Measurements from ENCODE around the gene TSPAN11. TPM values are rescaled to one million over a fixed set of nuclear protein-coding genes. Genes with fewer than 3 reads are reported as not detected.

TSPAN11 gene
- polyA plus RNA-seq, 1 experiment = 0.37 TPM

- DNase-seq (ENCODE audit: low read depth, low spot score) = no peak
- POLR2A ChIA-PET = no interaction called here
- H3K27me3 ChIP-seq (ENCODE audit: control insufficient read depth, insufficient read depth, low read length) = no peaks in the 10 kb centered on the region
- CTCF ChIA-PET = interaction anchor here (0.6 to 1.2 kb wide), 2 partner anchors 59 to 103 kb away, joined by 3 read pairs; no protein-coding TSS in a partner anchor
- no peak for TF ChIP-seq CTCF (IDR thresholded peaks at IDR 0.05; ENCODE audit: low read depth, low read length)
- H3K27ac ChIP-seq (ENCODE audit: low read depth, low read length) = peak overlapping the region; percentile 31
- H3K4me3 ChIP-seq (ENCODE audit: low read depth, low read length) = no peak overlapping the region
- H3K9me3 ChIP-seq (ENCODE audit: control insufficient read depth, insufficient read depth, low read length) = no peaks in the 10 kb centered on the region
Observed at GRCh38 chr12:30909349-30910037, 17.1 kb upstream of the TSPAN11 start.

GRCh38 chr12:30910038-30910350 lies 16.6 kb upstream of the TSPAN11 start:
- no peaks in the 10 kb centered on the region for H3K27me3 ChIP-seq (ENCODE audit: control insufficient read depth, insufficient read depth, low read length)
- H3K27ac ChIP-seq (ENCODE audit: low read depth, low read length) = no peak overlapping the region
- no peak for DNase-seq (ENCODE audit: low read depth, low spot score)
- no peak overlapping the region for H3K4me3 ChIP-seq (ENCODE audit: low read depth, low read length)
- no peak for TF ChIP-seq CTCF (IDR thresholded peaks at IDR 0.05; ENCODE audit: low read depth, low read length)
- H3K9me3 ChIP-seq (ENCODE audit: control insufficient read depth, insufficient read depth, low read length) = no peaks in the 10 kb centered on the region
- ChIA-PET POLR2A (interaction anchor here (0.5 kb wide), 1 partner anchor 8 kb away, joined by 3 read pairs; no protein-coding TSS in a partner anchor), CTCF (interaction anchor here (1.2 kb wide), 1 partner anchor 59 kb away, joined by 3 read pairs; no protein-coding TSS in a partner anchor)

GRCh38 chr12:30911207-30911606 lies 15.3 kb upstream of the TSPAN11 start:
- Histone ChIP-seq H3K9me3 (ENCODE audit: control insufficient read depth, insufficient read depth, low read length) (no peaks in the 10 kb centered on the region), H3K4me3 (ENCODE audit: low read depth, low read length) (no peak overlapping the region), H3K27ac (ENCODE audit: low read depth, low read length) (no peak overlapping the region), H3K27me3 (ENCODE audit: control insufficient read depth, insufficient read depth, low read length) (no peaks in the 10 kb centered on the region)
- POLR2A ChIA-PET = no interaction called here
- DNase-seq (ENCODE audit: low read depth, low spot score) = no peak
- CTCF ChIA-PET = interaction anchor here (0.6 kb wide), 1 partner anchor 481 kb away, joined by 3 read pairs; no protein-coding TSS in a partner anchor
- TF ChIP-seq CTCF (IDR thresholded peaks at IDR 0.05; ENCODE audit: low read depth, low read length) = no peak

- no peak overlapping the region for H3K27ac ChIP-seq (ENCODE audit: low read depth, low read length)
- ChIA-PET CTCF (no interaction called here), POLR2A (no interaction called here)
- no peak for TF ChIP-seq CTCF (IDR thresholded peaks at IDR 0.05; ENCODE audit: low read depth, low read length)
- H3K9me3 ChIP-seq (ENCODE audit: control insufficient read depth, insufficient read depth, low read length) = no peaks in the 10 kb centered on the region
- DNase-seq (ENCODE audit: low read depth, low spot score) = no peak
- no peaks in the 10 kb centered on the region for H3K27me3 ChIP-seq (ENCODE audit: control insufficient read depth, insufficient read depth, low read length)
- H3K4me3 ChIP-seq (ENCODE audit: low read depth, low read length) = no peak overlapping the region
Observed at GRCh38 chr12:30913323-30913722, 13.2 kb upstream of the TSPAN11 start.

GRCh38 chr12:30914986-30915591 lies 11.5 kb upstream of the TSPAN11 start:
- CTCF ChIA-PET = no interaction called here
- POLR2A ChIA-PET = no interaction called here
- Histone ChIP-seq H3K27ac (ENCODE audit: low read depth, low read length) (no peak overlapping the region), H3K27me3 (ENCODE audit: control insufficient read depth, insufficient read depth, low read length) (no peaks in the 10 kb centered on the region), H3K9me3 (ENCODE audit: control insufficient read depth, insufficient read depth, low read length) (no peaks in the 10 kb centered on the region), H3K4me3 (ENCODE audit: low read depth, low read length) (no peak overlapping the region)
- DNase-seq (ENCODE audit: low read depth, low spot score) = no peak
- no peak for TF ChIP-seq CTCF (IDR thresholded peaks at IDR 0.05; ENCODE audit: low read depth, low read length)
